Dedifferentiated amniotic fluid mesenchymal stem cell (primary cell): ENCODE measurements around the gene ZNF445.
A peak's percentile ranks its signal among the peaks of the same experiment; 100 is the strongest.
"Not testable (repeated sequence)": the region's sequence is repeated elsewhere in the genome, so short reads cannot be mapped to it uniquely, and the experiment has no call there.

Experiments used
- DNase-seq: peaks from one replicate; pipeline ENCODE4 v3.0.0-alpha.2; 2016; ENCODE audit errors: extremely low spot score

Gene ZNF445

GRCh38 chr3:44477312-44478030 is at the start of gene ZNF445:
Gene ZNF445, minus strand, starts transcription at chr3:44477670. Its CDS starts 22,121 bp downstream, at chr3:44455549.
- peak; percentile 64 for DNase-seq

DNA sequence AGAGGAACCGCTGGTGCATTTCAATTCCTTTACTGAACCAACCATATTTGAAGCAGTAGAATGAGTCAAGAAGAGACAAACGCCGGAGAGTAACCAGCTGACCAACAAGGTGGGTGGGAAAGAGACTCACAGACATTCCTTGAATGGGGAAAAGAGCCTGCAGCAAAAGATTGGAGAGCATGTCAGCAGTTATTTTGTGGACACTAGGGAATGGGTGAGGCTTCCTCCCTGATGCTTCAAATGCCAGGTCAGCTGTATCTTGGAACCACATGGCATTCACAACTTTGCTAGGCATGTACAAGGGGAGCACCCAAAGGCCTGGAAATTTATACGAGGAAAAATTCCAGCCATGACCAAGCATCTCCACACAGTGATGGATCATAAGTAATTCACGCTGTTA is 47.6 kb upstream of the ZNF445 start:
- no peak for DNase-seq

GRCh38 chr3:44522494-44522933 is 45.0 kb upstream of the ZNF445 start:
- no peak for DNase-seq

DNA sequence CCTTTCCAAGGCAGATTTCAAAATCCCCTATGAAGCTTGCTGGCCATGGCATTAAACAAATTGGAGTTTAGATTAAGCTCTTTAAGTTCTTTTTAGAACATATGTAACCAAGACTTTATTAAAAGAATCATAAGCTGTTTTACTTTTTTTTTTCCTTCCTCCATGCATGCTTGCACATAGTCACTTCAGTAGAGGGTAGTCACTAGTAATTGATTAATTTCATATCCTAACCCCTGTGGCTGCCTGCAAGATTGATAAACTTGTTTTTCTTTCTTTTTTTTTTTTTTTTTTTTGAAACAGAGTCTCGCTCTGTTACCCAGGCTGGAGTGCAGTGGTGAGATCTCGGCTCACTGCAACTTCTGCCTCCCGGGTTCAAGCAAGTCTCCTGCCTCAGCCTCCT is 44.3 kb upstream of the ZNF445 start:
- no peak for DNase-seq

DNA sequence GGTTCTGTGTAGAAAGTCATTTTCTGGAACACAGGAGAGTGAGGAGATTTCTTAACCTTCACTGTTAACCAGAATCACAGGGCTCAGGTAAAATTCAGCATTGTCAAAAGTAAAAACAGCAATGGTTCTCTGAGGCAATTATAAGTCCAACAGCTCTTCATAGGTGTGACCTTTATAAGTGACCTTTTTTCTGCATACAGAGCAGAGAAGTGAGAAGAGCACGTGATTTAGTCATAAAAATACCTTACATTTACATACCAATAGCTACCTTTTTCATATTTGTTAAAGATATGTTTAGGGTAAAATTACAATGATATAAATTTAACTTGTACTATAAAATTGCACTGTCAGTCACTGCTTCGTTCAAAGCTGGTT is 41.3 kb upstream of the ZNF445 start:
- no peak for DNase-seq

DNA sequence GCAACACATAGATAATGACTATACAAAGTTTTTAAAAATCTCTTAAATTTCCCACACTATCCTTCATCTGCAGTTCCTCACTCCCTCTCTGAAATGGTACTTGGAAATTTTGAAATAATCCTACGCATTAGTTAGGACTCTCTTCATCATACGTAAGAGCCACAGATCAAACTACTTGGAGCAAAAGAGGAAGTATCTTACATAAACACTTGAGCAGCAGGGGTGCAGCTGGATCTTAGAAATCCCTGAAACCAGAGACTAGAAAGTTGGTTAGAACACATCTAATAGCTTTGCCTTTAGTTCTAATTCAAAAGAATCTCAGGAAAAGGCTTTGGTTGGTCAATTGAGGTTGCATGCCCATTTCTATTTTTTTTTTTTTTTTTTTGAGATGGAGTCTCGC is 38.8 kb upstream of the ZNF445 start:
- DNase-seq, result no peak

GRCh38 chr3:44513513-44513912 is 36.0 kb upstream of the ZNF445 start:
- no peak for DNase-seq

DNA sequence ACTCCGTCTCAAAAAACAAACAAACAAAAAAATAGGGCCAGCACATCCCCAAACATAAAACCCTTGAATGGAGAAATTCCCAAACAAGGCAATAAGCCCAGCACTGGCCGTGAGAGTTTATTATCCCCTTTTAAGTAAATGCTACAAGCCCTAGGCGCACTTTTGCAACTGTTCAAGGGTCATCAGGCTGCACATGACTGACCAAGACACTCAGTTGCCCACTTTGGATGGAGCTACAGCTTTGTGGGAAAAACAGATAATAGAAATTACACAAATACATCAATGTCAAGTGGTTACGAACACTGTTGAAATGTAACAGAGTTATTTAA is 33.7 kb upstream of the ZNF445 start:
- no peak for DNase-seq

- DNase-seq, result no peak
These were observed 32.5 kb upstream of the ZNF445 start for GRCh38 chr3:44510000-44510368.

GRCh38 chr3:44509393-44509921 is 32.0 kb upstream of the ZNF445 start:
- DNase-seq, result no peak

GRCh38 chr3:44506961-44507360 is 29.5 kb upstream of the ZNF445 start:
- no peak for DNase-seq

DNA sequence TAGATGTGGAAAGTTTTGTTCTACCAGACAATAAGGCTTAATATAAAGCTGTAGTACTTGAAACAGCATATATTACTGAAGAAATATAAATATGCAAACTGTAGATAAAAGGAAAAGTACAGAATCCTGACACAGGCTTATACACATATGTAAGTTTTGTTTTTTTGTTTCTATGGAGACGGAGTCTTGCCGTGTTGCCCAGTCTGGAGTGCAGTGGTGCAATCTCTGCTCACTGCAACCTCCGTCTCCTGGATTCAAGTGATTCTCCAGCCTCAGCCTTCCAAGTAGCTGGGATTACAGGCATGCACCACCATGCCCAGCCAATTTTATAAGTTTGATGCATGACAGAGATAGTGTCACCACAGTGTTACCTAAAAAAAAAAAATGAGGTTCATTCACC is 29.1 kb upstream of the ZNF445 start:
- DNase-seq, result no peak

- DNase-seq, result no peak
These were observed 27.1 kb upstream of the ZNF445 start for GRCh38 chr3:44504566-44504965.

DNA sequence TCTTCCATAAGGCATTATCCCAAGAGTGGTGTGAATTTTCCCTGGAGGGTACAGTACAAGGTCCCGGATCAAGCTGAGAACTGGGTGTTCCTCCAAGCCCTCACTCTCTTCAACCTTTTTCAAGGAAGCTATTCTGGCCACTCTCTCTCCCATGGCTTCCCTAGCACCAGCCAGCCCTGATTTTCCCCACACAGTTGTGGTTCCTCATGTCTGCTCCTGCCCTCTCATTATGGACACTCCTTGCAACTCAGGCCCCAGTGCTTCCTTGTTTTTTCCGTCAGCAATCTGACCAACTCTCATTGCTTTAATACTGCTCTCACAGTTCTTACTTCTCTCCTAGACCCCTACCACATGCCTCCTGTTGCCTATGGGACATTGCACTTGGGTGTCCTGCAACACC is 25.7 kb upstream of the ZNF445 start:
- not testable (repeated sequence) for DNase-seq

GRCh38 chr3:44501971-44502370 is 24.5 kb upstream of the ZNF445 start:
- no peak for DNase-seq

GRCh38 chr3:44499899-44500168 is 22.4 kb upstream of the ZNF445 start:
- DNase-seq, result not testable (repeated sequence)

GRCh38 chr3:44499149-44499898 is 21.9 kb upstream of the ZNF445 start:
- DNase-seq, result no peak

DNA sequence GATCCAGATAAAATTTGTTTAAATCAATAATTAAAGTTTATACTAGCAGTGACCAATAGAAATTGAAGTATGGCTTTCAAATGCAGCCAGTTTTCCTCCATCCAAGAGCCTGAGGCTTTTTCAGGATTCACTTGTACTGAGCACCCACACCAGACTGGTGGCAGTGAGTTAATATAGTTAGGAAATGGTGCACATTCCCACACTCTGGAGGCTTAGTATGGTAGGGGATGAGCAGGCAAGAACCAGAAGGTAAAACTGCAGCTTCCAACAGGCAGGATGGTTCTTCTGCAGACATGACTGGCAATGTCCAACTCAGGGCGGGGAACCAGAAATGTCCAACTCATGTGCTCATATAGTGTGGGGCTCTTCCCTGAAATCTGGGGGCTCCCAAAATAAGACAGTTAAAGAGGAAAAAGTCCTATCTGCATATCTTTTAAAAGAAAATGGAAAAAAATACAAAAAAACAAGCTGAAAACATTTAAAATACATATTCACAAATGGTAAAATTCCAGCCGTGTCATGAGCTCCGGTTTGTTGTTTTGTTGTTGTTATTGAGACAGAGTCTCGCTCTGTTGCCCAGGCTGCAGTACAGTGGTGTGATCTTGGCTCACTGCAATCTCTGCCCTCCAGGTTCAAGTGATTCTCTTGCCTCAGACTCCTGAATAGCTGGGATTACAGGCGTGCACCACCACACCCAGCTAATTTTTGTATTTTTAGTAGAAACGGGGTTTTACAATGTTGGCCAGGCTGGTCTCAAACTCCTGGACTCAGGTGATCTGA is 18.4 kb upstream of the ZNF445 start:
- DNase-seq, result no peak

GRCh38 chr3:44492496-44492895 is 15.0 kb upstream of the ZNF445 start:
- DNase-seq, result no peak

DNA sequence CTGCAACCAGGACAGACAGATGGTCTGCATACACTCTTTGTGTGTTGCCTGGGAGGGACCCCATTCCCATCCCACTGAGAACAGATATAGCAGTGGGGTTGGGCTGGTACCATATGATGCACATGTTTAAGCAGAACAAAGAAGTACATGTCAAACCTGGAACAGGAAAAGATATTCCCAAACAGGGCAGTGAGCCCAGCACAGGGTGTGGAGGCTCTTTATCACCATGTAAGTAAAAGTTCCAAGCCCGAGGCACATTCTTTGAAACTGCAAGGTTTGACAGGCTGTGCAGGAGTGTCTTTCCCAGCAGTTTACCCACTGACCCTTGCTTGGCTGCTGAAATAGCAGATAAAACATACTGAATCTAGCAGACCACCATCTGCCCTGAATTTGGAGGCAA is 5.3 kb upstream of the ZNF445 start:
- DNase-seq, result no peak

- DNase-seq, result no peak
These were observed 1.2 kb upstream of the ZNF445 start for GRCh38 chr3:44478606-44479094.

DNA sequence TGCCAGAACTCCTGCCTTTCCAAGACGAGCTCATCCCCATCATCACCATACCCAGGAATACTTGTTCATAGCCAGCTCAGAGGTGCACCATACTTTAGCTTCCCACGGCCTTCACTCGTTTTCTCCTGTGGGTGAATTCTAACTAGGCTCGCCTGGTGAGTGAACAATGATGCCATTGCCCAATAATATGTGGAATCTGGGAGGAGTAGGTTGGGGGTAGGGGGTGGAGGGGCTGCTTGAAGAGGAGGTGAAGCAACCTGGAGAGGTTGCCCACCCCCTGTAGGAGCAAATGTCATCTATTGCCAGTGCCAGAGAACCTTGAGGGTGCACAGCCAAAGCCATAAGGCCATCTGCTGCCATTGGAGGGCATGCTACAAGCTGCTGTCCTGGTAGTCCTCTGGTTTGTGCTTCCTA is 592 bp upstream of the ZNF445 start:
- no peak for DNase-seq

- no peak for DNase-seq
These were observed 533 bp downstream of the ZNF445 start for GRCh38 chr3:44476963-44477311.
